Panc1 (cell line): ENCODE data around the gene PATJ.

Experiments
- POLR2AphosphoS5 ChIP-seq: IDR thresholded peaks from 2 replicates; pipeline ENCODE4 v1.6.1; 2012; ENCODE audit warnings: mild to moderate bottlenecking, low read depth, low read length, moderate library complexity
- TF ChIP-seq, protein P1 (sequence below): fragments of 450-650 bp; IDR thresholded peaks from 2 replicates; pipeline ENCODE4 v1.5.1; 2017; ENCODE audit warnings: mild to moderate bottlenecking
- TF ChIP-seq, protein P2 (sequence below), 2 experiments: IDR thresholded peaks; 2 replicates each; pipeline ENCODE4 v1.6.1; 2011 to 2012; ENCODE audit warnings: low read depth in 2 of 2, control low read depth in 1 of 2, low read length in 1 of 2, mild to moderate bottlenecking in 1 of 2, moderate library complexity in 1 of 2; ENCODE audit not compliant: insufficient read depth in 1 of 2

DNA sequence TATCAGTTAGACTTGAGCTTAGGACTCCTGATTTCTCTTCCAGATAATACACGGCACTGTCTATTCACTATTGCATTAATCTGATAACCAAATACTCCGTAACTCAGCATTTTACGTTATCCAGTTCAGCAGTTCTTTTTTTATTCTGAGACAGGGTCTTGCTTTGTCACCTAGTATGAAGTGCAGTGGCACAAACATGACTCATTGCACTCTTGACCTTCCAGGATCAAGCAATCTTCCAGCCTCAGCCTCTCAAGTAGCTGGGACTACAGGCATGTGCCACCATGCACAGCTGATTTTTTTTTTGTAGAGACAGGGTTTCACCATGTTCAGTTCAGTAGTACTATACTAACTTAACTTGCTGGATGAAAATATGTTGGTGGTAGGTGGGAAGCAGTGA, 156.4 kb downstream of the PATJ start:
- TF ChIP-seq, protein P1, sequence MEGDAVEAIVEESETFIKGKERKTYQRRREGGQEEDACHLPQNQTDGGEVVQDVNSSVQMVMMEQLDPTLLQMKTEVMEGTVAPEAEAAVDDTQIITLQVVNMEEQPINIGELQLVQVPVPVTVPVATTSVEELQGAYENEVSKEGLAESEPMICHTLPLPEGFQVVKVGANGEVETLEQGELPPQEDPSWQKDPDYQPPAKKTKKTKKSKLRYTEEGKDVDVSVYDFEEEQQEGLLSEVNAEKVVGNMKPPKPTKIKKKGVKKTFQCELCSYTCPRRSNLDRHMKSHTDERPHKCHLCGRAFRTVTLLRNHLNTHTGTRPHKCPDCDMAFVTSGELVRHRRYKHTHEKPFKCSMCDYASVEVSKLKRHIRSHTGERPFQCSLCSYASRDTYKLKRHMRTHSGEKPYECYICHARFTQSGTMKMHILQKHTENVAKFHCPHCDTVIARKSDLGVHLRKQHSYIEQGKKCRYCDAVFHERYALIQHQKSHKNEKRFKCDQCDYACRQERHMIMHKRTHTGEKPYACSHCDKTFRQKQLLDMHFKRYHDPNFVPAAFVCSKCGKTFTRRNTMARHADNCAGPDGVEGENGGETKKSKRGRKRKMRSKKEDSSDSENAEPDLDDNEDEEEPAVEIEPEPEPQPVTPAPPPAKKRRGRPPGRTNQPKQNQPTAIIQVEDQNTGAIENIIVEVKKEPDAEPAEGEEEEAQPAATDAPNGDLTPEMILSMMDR: no peak
- TF ChIP-seq, protein P2, sequence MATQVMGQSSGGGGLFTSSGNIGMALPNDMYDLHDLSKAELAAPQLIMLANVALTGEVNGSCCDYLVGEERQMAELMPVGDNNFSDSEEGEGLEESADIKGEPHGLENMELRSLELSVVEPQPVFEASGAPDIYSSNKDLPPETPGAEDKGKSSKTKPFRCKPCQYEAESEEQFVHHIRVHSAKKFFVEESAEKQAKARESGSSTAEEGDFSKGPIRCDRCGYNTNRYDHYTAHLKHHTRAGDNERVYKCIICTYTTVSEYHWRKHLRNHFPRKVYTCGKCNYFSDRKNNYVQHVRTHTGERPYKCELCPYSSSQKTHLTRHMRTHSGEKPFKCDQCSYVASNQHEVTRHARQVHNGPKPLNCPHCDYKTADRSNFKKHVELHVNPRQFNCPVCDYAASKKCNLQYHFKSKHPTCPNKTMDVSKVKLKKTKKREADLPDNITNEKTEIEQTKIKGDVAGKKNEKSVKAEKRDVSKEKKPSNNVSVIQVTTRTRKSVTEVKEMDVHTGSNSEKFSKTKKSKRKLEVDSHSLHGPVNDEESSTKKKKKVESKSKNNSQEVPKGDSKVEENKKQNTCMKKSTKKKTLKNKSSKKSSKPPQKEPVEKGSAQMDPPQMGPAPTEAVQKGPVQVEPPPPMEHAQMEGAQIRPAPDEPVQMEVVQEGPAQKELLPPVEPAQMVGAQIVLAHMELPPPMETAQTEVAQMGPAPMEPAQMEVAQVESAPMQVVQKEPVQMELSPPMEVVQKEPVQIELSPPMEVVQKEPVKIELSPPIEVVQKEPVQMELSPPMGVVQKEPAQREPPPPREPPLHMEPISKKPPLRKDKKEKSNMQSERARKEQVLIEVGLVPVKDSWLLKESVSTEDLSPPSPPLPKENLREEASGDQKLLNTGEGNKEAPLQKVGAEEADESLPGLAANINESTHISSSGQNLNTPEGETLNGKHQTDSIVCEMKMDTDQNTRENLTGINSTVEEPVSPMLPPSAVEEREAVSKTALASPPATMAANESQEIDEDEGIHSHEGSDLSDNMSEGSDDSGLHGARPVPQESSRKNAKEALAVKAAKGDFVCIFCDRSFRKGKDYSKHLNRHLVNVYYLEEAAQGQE (IDR thresholded peaks at IDR 0.05; ENCODE audit: insufficient read depth in 1 of 2, low read depth in 2 of 2, low read length in 1 of 2): no peak
- no peak for TF ChIP-seq POLR2AphosphoS5
